NB4 (cell line): ENCODE measurements around the gene CD99.

Source experiments
- DNase-seq: peaks from one replicate; pipeline ENCODE4 v3.0.0; 2010; ENCODE audit warnings: low read depth
- H3K4me3 ChIP-seq: one replicate; pipeline ENCODE4 v1.5.1; 2011; ENCODE audit warnings: mild to moderate bottlenecking, low read depth, low read length, moderate library complexity
- MYC ChIP-seq: IDR thresholded peaks from 2 replicates; pipeline ENCODE4 v1.6.1; 2011; ENCODE audit warnings: low read depth, low read length
- POLR2A ChIP-seq: IDR thresholded peaks from 2 replicates; pipeline ENCODE4 v1.6.1; 2011; ENCODE audit warnings: mild to moderate bottlenecking; ENCODE audit not compliant: insufficient read length; ENCODE audit errors: extremely low read depth
- TF ChIP-seq, protein P1 (sequence below): IDR thresholded peaks from 2 replicates; pipeline ENCODE4 v1.6.1; 2011; ENCODE audit warnings: low read depth, low read length
- TF ChIP-seq, protein P2 (sequence below): IDR thresholded peaks from one replicate; pipeline ENCODE4 v1.5.1; 2012; ENCODE audit warnings: low read depth, low read length

CD99 gene

DNA sequence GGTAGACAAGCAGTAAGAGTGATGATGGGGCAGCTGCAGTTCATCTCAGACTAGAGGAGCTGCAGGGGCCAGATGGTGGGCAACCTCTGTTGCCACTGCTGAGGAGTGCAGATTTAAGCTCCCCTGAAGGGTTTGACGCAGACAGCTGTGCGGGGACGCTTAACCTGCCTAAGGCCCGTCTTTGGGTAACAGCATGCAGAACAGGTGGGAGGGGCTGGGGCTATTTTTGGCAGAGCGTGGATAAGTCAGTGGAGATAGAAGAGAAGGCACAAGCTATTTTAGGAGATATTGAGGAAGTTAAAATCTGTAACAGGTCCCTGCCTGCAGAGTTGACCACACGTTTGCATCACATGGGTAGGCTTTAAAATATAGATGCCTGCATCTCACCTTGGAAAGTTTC is 10.5 kb downstream of the CD99 start:
- DNase-seq, result peak; percentile 46
- H3K4me3 ChIP-seq, result no peak overlapping the region
- TF ChIP-seq, protein P1, sequence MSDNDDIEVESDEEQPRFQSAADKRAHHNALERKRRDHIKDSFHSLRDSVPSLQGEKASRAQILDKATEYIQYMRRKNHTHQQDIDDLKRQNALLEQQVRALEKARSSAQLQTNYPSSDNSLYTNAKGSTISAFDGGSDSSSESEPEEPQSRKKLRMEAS, result no peak
- no peak for TF ChIP-seq MYC
- no peak for TF ChIP-seq POLR2A
- TF ChIP-seq, protein P2, sequence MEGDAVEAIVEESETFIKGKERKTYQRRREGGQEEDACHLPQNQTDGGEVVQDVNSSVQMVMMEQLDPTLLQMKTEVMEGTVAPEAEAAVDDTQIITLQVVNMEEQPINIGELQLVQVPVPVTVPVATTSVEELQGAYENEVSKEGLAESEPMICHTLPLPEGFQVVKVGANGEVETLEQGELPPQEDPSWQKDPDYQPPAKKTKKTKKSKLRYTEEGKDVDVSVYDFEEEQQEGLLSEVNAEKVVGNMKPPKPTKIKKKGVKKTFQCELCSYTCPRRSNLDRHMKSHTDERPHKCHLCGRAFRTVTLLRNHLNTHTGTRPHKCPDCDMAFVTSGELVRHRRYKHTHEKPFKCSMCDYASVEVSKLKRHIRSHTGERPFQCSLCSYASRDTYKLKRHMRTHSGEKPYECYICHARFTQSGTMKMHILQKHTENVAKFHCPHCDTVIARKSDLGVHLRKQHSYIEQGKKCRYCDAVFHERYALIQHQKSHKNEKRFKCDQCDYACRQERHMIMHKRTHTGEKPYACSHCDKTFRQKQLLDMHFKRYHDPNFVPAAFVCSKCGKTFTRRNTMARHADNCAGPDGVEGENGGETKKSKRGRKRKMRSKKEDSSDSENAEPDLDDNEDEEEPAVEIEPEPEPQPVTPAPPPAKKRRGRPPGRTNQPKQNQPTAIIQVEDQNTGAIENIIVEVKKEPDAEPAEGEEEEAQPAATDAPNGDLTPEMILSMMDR, result no peak

DNA sequence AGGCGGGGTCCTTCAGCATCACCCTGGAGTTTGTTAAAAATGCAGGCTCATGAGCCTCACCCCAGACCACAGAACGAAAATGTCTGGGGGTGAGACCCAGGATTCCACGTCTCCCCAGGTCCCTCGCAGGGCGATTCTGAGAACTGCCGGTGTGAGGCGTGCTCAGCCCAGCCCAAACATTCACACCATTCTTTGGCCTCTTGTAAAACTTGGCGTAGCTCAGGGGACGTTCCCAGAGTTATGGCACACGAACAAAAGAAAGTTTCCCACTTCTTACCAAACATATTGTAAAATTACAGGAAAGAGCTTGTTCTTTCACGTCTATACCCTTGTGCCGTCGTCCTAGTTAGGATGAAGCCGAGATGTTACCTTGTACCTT is 12.9 kb downstream of the CD99 start:
- TF ChIP-seq, protein P2, result no peak
- TF ChIP-seq POLR2A (no peak), MYC (no peak)
- TF ChIP-seq, protein P1, result no peak
- H3K4me3 ChIP-seq, result no peak overlapping the region
- DNase-seq, result no peak

DNA sequence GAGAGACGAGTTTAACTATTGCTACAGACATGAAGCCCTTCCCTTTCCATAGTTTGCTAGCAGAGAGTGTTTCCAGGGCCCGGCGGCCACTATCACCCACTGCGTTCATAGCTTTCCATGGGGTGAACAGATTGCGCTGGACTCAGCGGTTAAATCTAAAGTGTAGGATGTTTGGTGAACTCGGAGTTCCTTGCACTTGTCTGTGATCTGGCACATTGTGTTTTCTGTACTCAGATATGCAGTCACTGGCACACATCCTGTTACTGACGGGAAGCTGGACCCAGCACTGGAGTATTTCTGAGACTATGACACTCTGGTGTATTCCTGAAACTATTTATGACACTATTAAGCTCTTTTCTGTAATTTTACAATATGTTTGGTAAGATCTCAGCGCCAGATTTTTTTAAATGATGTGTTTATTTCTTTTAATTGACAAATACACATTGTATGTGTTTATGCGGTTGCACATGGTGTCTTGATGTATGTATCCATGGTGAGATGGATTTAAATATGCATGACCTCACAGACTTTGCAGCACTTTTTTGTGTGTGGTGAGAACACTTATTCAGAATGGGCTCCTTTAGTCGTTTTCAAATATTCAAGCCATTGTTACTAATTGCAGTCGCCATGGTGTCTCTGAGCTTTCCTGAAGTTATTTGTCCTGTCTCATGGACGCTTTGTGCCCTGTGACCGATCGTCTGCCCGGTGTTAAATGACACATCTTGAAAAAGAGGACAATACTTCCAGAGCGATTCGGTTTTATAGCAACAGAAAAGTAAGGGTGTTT is 14.1 kb downstream of the CD99 start:
- DNase-seq, result no peak
- H3K4me3 ChIP-seq, result no peak overlapping the region
- TF ChIP-seq POLR2A, result no peak
- no peak for TF ChIP-seq MYC
- TF ChIP-seq, protein P2, result no peak
- TF ChIP-seq, protein P1, result no peak

DNA sequence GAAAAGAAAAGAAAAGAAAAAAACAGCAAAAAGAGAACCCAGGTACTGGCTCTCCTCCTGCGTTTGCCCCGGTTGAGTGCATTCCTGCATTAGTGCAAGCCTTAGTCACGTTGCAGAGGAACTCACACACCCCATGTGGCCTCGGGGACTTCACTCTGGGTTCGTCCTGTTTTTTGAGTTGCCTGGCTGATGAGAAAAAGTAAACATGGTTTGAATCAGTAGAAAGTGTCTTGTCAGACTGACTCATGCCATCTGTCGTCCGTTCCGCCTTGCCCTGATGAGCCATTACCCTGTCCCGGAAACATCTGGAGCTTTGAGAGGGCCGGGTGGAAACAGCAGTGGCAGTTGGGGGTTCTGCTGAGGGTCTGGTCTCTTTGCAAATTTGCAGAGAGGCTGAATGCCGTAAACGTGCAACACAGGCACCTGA is 16.3 kb downstream of the CD99 start:
- TF ChIP-seq, protein P2, result no peak
- TF ChIP-seq, protein P1, result peak; percentile 89
- TF ChIP-seq MYC, result peak; percentile 84
- peak; percentile 91 for DNase-seq
- no peak overlapping the region for H3K4me3 ChIP-seq

DNA sequence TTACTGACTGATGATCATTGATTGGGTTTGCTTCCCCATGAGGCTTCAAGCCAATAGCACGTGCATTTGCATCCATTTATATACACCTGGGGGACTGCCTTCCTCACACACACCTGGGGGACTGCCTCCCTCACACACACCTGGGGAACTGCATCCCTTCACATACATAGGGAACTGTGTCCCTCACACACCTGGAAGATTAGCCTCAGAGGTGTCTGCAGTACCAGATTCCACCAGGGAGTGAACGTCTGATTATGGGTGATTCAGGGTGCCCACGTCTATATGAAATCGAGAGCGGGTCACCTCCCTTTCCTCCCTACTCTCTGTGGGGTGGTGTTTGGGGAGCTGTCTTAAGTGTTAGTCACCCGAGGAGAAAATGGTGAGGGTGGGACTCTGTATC is 16.9 kb downstream of the CD99 start:
- DNase-seq, result peak; percentile 21
- TF ChIP-seq MYC, result no peak
- H3K4me3 ChIP-seq, result no peak overlapping the region

DNA sequence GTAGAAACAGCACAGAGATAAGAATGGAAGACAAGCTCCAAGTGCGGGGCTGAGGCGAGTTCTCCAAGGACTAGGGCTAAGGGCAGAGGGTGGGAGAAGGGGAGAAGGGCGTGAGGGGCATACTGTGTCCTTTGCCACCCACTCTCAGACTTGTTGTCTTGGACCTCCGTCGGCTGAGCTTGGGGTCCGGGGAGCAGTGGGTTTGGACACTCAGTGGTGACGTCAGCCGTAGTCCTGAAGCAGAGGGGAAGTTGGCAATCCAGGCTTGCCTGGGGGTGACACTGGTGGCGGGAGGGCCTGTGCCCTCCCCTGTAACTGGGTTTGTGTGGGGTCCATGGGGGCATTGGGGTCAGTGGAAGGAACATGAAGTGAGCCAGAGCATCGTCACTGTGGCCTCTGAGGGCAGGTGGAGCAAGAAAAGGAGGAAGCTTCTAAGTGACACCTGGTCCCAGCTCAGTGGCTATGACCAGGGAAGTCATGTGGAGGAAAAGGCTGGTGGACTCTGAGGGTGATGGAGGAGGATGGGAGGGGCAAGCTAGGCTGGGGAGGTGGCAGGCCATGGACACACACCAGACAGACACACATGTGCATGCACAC is 17.6 kb downstream of the CD99 start:
- TF ChIP-seq, protein P2, result no peak
- TF ChIP-seq MYC, result no peak
- TF ChIP-seq POLR2A, result no peak
- TF ChIP-seq, protein P1, result no peak
- DNase-seq, result peak; percentile 14
- H3K4me3 ChIP-seq, result no peak overlapping the region
